ENCODE data around the gene KLHL29.
"Not testable (repeated sequence)": the region's sequence is repeated elsewhere in the genome, so short reads cannot be mapped to it uniquely, and the experiment has no call there.

KLHL29 gene

DNA sequence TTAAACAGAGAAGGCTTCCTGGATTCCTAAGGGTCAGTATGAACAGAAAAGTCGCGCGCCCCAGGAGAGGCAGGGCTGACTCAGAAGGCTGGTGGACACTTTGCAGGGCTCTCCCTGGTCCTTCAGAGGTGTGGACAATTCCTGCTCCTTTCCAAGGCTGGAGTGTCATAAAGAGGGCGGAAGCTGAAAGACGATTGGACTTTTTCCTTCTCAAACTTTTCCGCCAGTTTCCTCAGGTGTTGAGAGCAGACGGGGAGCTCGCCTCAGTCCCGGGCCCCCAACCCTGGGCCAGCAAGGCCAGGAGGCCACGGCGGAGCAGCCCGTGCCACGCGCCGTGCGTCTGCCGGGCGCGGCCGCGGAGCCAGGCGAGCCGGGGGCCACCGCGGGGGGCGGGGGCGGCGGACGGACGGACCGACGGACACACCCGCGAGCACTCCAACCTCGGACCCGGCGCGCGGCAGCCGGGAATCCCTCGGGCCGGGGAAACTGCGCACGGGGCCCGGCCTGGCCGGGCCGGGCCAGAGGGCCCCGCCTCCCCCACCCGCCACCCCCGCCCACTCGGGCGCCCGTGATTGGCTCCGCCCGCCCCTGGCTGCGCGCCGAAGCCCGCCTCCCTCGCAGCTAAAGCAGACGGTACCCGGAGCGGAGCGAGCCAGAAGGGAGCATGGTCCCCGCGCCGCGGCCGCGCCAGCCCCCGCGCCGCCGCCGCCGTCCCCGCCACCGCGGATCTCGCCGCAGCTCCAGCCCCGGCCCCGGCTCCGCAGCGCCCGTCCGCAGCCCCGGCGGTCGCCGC, at the start of gene KLHL29:
TSS of gene KLHL29 (plus strand) at position 629 of the 793 bp plus-strand sequence. CDS start 177,018 bp downstream, outside the sequence.
- DNase-seq, result peak; percentile 46

GRCh38 chr2:23335550-23335949, 49.4 kb upstream of the KLHL29 start:
- no peak for DNase-seq

GRCh38 chr2:23342075-23342474, 42.9 kb upstream of the KLHL29 start:
- DNase-seq, result no peak

DNA sequence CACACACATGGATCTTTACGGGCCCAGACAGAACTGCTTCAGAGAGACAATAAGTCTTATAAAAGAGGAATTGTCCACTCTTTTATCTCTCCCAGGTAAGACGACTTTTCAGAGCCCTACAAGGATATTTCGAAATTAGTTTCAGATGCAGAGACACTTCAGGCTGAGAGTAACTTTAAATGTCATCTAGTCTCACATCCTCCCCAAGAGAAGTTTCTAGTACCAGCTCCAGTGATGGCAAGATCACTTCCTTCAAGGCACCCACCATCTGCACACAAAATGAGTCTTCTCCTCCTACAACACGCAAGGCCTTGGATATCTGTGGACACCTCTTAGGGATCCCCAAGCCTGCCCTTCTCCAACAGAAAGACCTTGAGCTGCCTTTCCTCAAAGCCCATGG, 39.0 kb upstream of the KLHL29 start:
- no peak for DNase-seq

DNA sequence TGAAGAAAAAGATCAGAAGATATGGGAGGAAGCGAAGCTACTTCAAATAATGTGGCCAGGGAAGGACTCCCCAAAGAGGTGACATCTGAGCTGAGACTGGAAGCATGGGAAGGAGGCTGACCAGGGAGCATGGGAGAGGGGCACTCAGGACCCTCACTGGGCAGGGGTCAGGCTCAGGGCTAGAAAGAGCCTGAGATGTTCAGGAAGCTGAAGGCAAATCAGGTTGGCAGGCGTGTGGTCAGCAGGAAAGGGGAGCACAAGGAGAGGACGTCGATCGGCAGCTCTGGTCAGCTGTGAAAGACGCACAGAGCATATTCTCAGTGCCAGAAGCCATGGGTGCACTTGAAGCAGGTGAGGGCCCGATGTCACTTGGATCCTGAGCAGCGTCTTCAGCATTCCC, 38.2 kb upstream of the KLHL29 start:
- no peak for DNase-seq

- no peak for DNase-seq
These were observed 37.4 kb upstream of the KLHL29 start for GRCh38 chr2:23347471-23348092.

GRCh38 chr2:23348093-23348481, 36.9 kb upstream of the KLHL29 start:
- DNase-seq, result not testable (repeated sequence)

DNA sequence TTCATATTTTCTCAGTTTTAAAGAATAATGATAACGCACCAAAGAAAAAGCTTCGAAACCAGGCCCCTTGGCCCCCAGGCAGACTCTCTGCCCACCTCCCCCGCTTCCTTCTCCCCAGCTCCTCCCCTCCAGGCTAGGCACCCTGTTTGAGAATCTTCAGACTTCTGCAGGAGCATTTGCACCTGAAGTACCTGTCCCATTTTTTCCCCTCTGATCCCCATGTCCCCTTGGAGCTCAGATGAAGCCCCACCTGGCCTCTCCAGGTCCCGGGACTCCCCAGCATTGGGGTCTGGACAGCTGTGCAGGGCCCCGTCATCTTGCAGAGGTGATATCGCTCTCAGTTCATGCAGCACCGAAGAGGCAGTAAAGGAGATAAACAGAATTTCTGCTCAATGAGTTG, 35.5 kb upstream of the KLHL29 start:
- no peak for DNase-seq

DNA sequence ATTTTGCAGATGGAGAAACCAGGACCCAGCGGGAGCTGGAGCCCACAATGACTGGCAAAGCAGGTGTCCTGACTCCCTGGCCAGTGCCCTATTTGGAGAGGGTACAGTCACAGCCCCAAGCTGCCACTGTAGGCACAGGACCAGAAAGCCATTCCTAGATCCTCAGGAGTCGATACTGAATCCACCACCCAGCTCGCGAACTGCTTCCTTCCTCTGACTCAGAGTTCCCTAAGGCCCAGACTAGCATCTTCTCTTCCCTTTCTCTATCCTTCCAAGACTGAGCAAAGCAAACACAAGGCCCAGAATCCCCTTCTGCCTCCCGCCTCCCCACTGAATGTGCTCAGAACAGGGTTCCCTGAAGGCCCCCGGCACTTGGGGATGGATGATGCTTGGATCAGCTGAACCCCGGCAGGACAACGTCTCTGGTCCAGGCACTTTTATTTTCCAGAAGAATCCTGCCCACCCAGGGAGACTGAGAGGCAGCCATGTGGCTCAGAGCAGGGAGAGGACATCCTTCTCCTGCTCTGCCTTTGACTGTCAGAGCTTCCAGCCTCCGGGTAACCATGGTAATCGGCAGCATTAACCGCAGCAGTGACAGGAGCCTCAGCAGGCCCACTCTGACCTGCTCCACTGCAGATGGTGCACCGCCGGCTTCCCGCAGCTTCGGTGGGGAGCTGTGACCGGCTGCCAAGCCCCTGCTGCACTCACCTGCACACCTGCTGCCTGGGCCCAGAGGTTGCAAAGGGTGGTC, 34.8 kb upstream of the KLHL29 start:
- DNase-seq, result no peak

DNA sequence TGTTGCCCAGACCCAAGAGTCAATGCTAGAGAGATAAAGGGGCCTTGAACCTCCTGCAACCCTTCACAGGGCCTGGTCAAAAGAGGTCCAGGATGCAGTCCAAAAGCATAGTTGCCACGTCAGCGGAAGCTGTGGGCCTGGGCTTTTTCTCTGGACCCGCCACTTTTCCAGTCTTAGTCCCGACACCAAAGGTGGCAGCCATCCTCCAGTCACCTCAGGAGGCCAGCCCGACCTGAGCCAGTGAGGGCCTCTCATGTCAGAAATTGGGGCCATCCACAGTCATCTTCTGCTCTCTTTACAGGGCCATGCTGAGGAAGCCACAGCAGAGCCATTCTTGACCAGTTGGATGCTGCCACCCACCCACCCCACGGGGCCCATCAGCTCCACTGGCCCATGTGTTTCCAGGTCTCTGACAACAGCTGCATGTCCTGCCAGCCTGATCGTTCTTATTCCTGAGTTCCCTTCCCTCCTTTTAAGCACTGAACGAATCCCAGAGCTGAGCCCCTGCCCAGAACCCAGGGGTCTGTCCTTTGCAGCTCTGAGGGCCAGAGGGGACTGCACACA, 34.1 kb upstream of the KLHL29 start:
- no peak for DNase-seq

DNA sequence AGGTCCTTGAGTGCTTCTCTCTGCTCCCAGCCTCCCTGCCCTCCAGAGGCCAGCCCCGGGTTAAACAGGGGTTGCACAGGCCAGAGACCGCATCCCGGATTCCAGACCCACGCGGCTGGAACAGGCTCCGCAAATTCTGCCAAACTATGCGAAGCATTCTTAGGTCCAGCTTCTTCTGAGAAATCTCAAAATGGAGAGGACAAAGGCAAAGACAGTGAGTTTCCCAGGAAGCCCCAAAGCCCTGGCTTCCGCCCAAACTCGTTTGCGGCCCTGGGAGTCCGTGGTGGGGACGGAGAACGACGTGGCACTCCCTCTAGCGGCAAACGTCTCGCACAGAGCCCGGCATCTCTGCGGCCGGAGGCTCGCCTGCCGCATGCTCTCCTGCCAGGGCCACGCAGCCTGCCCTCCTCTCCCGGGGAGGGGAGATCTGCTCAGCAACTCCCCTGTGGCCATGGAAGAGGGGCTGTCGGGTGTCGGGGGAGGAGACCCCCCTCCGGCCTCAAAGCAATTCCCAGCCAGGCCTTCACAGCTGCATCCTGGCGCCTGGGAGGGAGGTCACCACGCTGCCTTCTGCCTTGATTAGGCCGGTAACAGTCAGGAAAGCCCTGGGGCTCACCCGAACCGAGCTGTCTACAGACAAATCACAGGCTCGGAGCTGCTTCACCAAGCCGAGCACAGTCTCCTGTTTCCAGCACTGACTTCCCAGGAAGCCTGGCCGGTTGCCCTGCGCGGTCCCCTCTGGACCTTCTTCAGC, 33.4 kb upstream of the KLHL29 start:
- peak; percentile 73 for DNase-seq

DNA sequence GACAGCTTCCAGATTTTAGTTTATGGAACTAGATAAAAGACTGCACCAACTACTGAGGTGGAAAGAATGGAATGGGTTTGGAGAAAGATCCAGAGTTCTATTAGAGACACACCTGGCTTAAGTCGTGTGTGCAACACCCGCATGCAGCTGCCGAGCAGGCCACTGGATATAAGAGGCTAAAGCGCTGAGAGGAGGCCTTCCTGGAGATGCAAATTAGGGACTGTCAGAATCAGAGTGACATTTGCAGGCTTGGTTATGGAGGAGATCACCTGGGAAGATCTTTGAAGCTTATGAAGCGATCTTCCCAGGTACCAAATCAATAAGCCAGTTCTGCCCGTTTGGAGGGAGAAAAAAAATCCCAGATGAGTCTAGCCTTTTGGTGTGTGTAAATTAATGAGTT, 30.4 kb upstream of the KLHL29 start:
- DNase-seq, result no peak

DNA sequence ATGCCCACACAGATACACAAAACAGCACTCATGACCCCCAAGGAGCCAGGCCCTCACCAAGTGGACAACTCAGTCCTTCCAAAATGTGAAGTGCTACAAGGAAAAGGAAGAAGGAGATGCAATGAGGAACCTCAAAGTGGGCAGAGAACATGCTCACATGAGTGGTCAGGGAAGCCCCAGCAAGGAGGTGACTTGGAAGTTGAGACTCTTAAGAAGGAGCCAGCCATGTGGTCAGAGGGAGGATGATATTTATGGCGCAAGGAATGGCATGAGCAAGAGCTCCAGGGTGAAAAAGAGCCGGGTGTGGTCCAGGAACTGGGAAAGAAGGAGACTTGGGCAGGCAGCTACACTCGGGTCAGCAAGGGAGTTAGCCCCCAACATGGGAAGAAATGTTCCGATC, 30.0 kb upstream of the KLHL29 start:
- no peak for DNase-seq

- DNase-seq, result no peak
These were observed 28.3 kb upstream of the KLHL29 start for GRCh38 chr2:23356711-23357110.

- DNase-seq, result no peak
These were observed 25.1 kb upstream of the KLHL29 start for GRCh38 chr2:23359631-23360567.

DNA sequence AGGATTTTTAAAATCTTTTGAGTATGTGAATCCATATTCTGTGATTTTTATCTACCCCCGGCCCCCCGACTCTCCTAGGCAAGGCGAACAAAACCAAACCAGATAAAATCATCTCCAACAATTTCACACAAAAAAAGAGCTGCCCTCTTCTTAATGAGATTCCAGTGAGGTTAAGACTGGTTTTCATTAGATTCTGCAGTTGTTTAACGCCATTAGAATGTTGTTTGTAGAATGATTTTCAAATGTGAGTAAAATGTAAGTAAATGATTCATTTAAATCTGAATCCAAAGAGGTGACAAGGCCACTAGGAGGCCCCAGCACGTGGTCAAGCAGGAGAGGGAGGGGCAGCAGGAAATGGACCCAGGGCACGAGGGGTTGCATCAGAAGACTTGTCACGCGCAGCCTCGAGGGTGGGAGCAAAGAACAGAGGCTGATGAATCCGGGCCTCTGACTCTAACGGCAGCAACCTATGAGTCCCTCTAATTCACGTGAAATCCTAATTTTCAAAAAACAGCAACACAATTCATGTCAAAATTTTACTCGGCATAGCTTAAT, 24.3 kb upstream of the KLHL29 start:
- no peak for DNase-seq

- DNase-seq, result no peak
These were observed 23.8 kb upstream of the KLHL29 start for GRCh38 chr2:23361152-23361551.

DNA sequence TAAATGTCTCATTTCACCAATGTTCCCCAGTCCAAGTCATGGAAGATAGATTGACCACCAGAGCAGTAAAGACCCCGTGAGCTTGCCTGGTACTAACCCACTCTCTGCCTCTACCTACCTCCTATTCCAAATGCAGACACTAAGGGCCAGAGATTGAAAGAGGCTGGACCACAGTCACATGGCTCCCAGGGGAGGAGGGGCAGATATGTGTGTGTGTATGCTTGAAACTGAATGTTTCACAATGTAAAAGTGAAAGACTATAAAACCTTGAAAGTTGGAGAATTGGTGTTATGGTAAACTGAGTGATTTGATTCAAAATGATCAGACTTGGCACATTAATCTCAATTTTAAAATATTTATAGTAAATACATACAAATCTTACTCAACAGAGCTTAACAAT, 21.7 kb upstream of the KLHL29 start:
- DNase-seq, result no peak

DNA sequence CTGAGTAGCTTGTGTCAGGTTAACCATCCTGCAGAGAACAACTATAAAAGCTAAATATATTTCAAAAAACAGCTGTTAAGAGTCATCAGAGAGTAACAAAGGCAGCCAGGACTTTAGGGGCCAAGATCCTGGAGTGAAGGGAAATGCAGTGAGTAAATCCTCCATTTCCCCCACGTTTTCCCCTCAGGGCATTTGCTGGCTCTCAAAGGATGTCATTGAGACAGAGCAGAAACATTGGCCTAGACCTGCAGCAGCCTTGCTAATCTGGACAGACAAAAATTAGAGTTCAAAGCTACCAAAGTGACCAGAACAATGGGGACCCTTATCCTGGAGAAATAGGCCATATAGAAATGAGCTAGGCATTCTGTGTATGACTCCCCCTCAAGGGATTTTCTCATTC, 21.1 kb upstream of the KLHL29 start:
- no peak for DNase-seq

- no peak for DNase-seq
These were observed 18.3 kb upstream of the KLHL29 start for GRCh38 chr2:23366720-23367119.

GRCh38 chr2:23367760-23368159, 17.2 kb upstream of the KLHL29 start:
- DNase-seq, result no peak

Data from kidney glomerular epithelial cell (primary cell).